ENCODE results near the gene POGLUT2.

GRCh38 chr13:102776271-102776670, 22.5 kb downstream of the POGLUT2 start:
- TF ChIP-seq CTCF (IDR thresholded peaks at IDR 0.05) = no peak
- TF ChIP-seq POLR2A (IDR thresholded peaks at IDR 0.05) = no peak

All from transverse colon (tissue), 3 donors.